ENCODE data around the gene TBX2.

Gene TBX2

GRCh38 chr17:61400066-61400716 is 548 bp downstream of the TBX2 start:
- in situ Hi-C loops (cut with MboI; ENCODE audit: low sequenced_read_pairs), result no loop called here

GRCh38 chr17:61400717-61401388 is 1.2 kb downstream of the TBX2 start:
- in situ Hi-C loops (cut with MboI; ENCODE audit: low sequenced_read_pairs), result no loop called here

- in situ Hi-C loops (cut with MboI; ENCODE audit: low sequenced_read_pairs), result no loop called here
Measured at GRCh38 chr17:61401389-61402072, 1.9 kb downstream of the TBX2 start.

GRCh38 chr17:61402073-61402541 is 2.5 kb downstream of the TBX2 start:
- in situ Hi-C loops (cut with MboI; ENCODE audit: low sequenced_read_pairs), result no loop called here

GRCh38 chr17:61402978-61403800 is 3.5 kb downstream of the TBX2 start:
- in situ Hi-C loops (cut with MboI; ENCODE audit: low sequenced_read_pairs), result no loop called here

GRCh38 chr17:61403801-61404662 is 4.4 kb downstream of the TBX2 start:
- in situ Hi-C loops (cut with MboI; ENCODE audit: low sequenced_read_pairs), result no loop called here

- in situ Hi-C loops (cut with MboI; ENCODE audit: low sequenced_read_pairs), result no loop called here
Measured at GRCh38 chr17:61404663-61404912, 4.9 kb downstream of the TBX2 start.

GRCh38 chr17:61404913-61405685 is 5.5 kb downstream of the TBX2 start:
- in situ Hi-C loops (cut with MboI; ENCODE audit: low sequenced_read_pairs), result no loop called here

- in situ Hi-C loops (cut with MboI; ENCODE audit: low sequenced_read_pairs), result no loop called here
Measured at GRCh38 chr17:61405686-61406536, 6.3 kb downstream of the TBX2 start.

- in situ Hi-C loops (cut with MboI; ENCODE audit: low sequenced_read_pairs), result no loop called here
Measured at GRCh38 chr17:61406537-61406845, 6.8 kb downstream of the TBX2 start.

- in situ Hi-C loops (cut with MboI; ENCODE audit: low sequenced_read_pairs), result no loop called here
Measured at GRCh38 chr17:61406971-61407911, 7.6 kb downstream of the TBX2 start.

- in situ Hi-C loops (cut with MboI; ENCODE audit: low sequenced_read_pairs), result no loop called here
Measured at GRCh38 chr17:61408151-61409041, 8.8 kb downstream of the TBX2 start.

- in situ Hi-C loops (cut with MboI; ENCODE audit: low sequenced_read_pairs), result no loop called here
Measured at GRCh38 chr17:61409301-61410112, 9.9 kb downstream of the TBX2 start.

GRCh38 chr17:61410141-61411010 is 10.7 kb downstream of the TBX2 start:
- in situ Hi-C loops (cut with MboI; ENCODE audit: low sequenced_read_pairs), result no loop called here

- in situ Hi-C loops (cut with MboI; ENCODE audit: low sequenced_read_pairs), result no loop called here
Measured at GRCh38 chr17:61411011-61411260, 11.3 kb downstream of the TBX2 start.

Measured in HL-60/S4 (cell line).